ENCODE results near the gene R3HDML.
"Not testable (repeated sequence)": the region's sequence is repeated elsewhere in the genome, so short reads cannot be mapped to it uniquely, and the experiment has no call there.

GRCh38 chr20:44327748-44328147 is 9.1 kb upstream of the R3HDML start:
- TF ChIP-seq, protein P1, sequence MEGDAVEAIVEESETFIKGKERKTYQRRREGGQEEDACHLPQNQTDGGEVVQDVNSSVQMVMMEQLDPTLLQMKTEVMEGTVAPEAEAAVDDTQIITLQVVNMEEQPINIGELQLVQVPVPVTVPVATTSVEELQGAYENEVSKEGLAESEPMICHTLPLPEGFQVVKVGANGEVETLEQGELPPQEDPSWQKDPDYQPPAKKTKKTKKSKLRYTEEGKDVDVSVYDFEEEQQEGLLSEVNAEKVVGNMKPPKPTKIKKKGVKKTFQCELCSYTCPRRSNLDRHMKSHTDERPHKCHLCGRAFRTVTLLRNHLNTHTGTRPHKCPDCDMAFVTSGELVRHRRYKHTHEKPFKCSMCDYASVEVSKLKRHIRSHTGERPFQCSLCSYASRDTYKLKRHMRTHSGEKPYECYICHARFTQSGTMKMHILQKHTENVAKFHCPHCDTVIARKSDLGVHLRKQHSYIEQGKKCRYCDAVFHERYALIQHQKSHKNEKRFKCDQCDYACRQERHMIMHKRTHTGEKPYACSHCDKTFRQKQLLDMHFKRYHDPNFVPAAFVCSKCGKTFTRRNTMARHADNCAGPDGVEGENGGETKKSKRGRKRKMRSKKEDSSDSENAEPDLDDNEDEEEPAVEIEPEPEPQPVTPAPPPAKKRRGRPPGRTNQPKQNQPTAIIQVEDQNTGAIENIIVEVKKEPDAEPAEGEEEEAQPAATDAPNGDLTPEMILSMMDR (IDR thresholded peaks at IDR 0.05) = not testable (repeated sequence)
- TF ChIP-seq POLR2A (IDR thresholded peaks at IDR 0.05; ENCODE audit: low read depth); EP300 (IDR thresholded peaks at IDR 0.05): not testable (repeated sequence)
